ENCODE results near the gene FAM117B.
A peak's percentile ranks its signal among the peaks of the same experiment; 100 is the strongest.

Gene FAM117B

GRCh38 chr2:202818321-202818720 is 183.6 kb downstream of the FAM117B start:
- DNase-seq = peak; percentile 55

All from hematopoietic multipotent progenitor cell treated with erythropoietin and hydrocortisone succinate and interleukin-3 and kit ligand, for 8 days (in vitro differentiated cells).